ENCODE results near the gene EDEM3.

Gene EDEM3

DNA sequence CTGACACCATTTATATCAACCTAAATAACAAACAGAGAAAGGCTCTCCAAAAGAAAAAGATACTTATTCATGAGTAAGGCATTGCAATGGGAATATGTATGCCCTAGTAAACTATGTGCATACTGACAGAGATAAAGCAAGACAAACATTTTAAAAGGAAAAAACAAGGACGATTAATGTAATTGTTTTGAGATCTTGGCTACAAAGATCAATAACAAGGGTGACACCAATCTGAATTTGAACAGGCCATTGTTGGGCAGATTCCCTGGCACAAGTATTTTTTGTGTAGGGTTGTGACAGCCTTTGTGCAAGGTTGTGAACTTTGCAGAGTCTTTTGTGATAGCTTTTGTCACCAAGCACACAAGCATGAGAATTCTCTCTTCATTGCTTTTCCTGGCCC is 85.3 kb downstream of the EDEM3 start:
- no peak for DNase-seq (ENCODE audit: low spot score)

- no peak for DNase-seq (ENCODE audit: low spot score)
Measured at GRCh38 chr1:184665360-184665759, 89.3 kb downstream of the EDEM3 start.

- DNase-seq (ENCODE audit: low spot score), result no peak
Measured at GRCh38 chr1:184664661-184665060, 90.0 kb downstream of the EDEM3 start.

DNA sequence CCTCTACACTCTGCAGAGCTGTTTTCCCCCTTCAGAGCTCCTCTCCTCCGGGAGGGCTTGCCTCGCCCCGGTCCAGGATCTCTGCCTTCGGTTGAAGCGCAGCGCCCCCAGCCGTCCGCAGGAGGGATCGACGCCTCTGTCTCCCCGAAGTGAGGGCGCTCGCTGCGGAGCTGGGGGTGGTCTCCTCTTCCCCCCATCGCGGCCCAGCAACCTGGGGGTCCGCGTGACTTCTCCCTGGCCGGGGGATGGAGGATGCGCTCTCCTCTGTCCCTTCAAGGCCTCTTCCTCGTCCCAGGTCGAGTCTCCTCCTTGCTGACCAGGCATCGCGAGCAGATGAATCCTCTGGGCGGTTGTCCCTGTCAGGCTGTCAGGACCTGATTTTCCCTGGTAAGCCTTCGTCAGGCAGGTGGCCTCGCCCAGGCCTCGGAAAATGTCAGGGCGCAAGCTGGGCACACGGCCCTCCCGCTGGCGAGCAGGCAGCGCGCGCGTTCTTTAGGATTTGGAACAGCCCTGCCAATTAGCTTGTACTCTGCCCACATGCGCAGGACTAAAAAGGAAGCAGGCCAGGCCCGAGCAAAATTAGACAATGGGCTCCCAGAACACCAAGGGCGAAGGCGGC is 90.5 kb downstream of the EDEM3 start:
- peak; percentile 93 for DNase-seq (ENCODE audit: low spot score)

GRCh38 chr1:184661801-184662200 is 92.9 kb downstream of the EDEM3 start:
- no peak for DNase-seq (ENCODE audit: low spot score)

- DNase-seq (ENCODE audit: low spot score), result no peak
Measured at GRCh38 chr1:184660462-184661191, 94.0 kb downstream of the EDEM3 start.

DNA sequence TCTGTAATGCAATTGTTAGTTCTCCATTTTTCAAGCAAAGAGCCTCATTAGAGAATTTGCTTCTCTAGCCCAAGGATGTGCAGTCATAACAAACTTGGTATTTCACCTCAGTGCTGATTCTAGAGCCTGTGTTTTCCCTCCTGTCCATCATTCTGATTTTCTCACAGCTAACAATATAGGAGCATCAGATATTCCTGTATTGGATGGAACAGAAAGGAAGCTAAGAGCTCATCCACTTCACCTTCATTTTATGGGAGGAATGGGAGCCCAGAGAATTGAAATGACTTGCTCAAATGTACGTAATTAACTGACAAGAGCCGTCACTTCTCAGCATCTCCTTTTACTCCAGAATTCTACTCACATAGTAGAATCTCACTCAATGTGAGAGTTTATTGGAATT is 96.6 kb downstream of the EDEM3 start:
- no peak for DNase-seq (ENCODE audit: low spot score)

- DNase-seq (ENCODE audit: low spot score), result no peak
Measured at GRCh38 chr1:184656221-184656620, 98.4 kb downstream of the EDEM3 start.

DNA sequence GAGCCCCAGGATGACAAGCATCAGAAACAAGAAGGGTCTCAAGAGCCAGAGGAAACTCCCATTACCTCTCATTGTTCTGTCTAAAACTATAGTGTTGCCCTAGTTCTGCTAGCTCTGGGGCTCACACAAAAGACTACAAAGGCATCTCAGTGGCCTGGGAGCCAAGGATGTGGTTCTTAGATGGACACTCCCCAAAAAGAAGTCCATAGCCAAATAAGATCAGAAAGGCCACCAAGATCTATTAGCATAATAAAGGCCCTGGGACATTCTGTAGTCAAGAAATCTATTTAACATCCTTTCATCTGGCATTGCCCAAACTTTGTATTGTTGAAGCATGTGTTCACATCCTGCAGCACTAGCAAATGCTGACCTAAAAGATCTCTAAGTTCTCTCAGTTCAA is 99.5 kb downstream of the EDEM3 start:
- no peak for DNase-seq (ENCODE audit: low spot score)

DNA sequence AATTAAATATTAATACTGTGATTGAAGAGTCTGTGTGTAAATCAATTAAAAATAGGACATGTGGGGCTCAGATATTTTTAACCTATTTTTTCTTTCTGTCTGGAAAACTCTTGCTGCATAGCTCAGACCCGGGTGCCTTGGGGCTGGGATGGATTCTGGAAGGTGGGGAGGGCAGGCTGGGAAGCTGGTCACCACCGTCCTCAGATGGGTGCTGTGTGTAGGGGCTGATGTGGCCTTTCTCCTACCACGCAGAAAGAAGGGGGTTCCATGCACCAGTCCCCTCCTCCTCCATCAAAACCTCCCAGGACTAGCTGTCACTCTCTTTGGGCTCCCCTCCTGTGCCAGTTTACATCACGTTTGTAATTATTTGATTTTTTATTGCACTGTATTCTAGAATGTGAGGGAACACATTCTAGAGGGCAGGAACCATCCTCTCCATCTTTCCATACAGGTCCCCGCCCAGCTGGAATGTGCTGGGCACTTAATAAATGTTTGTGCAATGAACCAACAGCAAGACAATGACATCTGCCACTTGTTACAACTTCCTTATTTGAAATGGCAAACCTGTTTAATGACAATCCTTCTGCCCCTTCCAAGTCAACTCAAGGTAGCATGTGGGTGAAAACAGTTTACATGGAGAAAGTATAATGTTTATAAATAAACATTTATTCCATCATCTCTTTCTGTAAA is 104.3 kb downstream of the EDEM3 start:
- no peak for DNase-seq (ENCODE audit: low spot score)

GRCh38 chr1:184649451-184649888 is 105.2 kb downstream of the EDEM3 start:
- peak; percentile 76 for DNase-seq (ENCODE audit: low spot score)

DNA sequence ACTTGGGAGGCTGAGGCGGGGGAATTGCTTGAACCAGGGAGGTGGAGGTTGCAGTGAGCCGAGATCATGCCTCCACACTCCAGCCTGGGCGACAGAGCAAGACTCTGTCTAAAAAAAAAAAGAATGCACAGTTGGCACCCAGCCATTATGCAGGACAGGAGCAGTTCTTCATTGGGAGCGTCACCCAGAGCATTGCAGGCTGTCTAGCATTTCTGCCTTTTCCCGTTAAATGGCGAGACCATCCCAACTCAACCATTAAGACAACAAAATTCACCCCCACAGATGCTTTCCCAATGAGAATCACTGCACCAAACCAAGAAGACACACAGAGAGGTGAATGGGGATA is 105.8 kb downstream of the EDEM3 start:
- no peak for DNase-seq (ENCODE audit: low spot score)

DNA sequence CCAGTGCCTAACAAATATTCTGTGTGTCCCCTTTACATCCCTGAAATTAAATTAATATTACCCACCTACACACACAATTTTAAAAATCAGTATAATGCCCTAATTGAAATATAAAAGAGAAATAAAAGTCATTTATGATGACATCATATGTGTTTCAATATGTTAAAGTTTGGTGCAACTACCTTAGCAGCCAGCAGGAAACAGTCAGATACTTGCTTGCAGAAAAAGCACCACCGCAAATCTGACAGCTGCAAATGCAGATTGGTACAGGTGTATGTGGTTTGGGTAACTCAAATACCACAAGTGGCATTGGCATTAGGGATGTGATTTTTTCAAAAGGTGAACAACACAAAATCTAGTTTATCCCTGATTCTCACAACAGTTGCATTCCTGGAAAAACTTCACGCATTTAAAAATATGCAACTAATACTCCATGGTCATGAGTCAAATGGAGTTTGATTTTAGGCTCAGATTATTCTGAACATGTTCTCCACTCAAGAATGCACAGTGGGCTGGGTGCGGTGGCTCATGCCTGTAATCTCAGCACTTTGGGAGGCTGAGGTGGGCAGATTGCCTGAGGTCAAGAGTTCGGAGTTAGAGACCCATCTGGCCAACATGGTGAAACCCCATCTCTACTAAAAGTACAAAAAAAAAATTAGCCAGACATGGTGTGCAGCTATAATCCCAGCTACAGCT is 106.3 kb downstream of the EDEM3 start:
- DNase-seq (ENCODE audit: low spot score), result no peak

- no peak for DNase-seq (ENCODE audit: low spot score)
Measured at GRCh38 chr1:184647471-184647870, 107.2 kb downstream of the EDEM3 start.

GRCh38 chr1:184646824-184647223 is 107.8 kb downstream of the EDEM3 start:
- DNase-seq (ENCODE audit: low spot score), result no peak

- no peak for DNase-seq (ENCODE audit: low spot score)
Measured at GRCh38 chr1:184646178-184646701, 108.4 kb downstream of the EDEM3 start.

GRCh38 chr1:184644771-184645170 is 109.9 kb downstream of the EDEM3 start:
- DNase-seq (ENCODE audit: low spot score), result no peak

- DNase-seq (ENCODE audit: low spot score), result no peak
Measured at GRCh38 chr1:184643661-184644060, 111.0 kb downstream of the EDEM3 start.

GRCh38 chr1:184641894-184642293 is 112.8 kb downstream of the EDEM3 start:
- no peak for DNase-seq (ENCODE audit: low spot score)

- no peak for DNase-seq (ENCODE audit: low spot score)
Measured at GRCh38 chr1:184640505-184640904, 114.2 kb downstream of the EDEM3 start.

All from GM03348 (cell line).